GM21723 (cell line): ENCODE measurements around the gene CCDC88A.
"Not testable (repeated sequence)": the region's sequence is repeated elsewhere in the genome, so short reads cannot be mapped to it uniquely, and the experiment has no call there.

Experiments
- ATAC-seq: cut with Tn5 transposase; IDR thresholded peaks from one replicate; pipeline ENCODE4 v1.9.1; 2021; ENCODE audit warnings: mild to moderate bottlenecking, moderate library complexity; ENCODE audit not compliant: unreplicated experiment

Gene CCDC88A

DNA sequence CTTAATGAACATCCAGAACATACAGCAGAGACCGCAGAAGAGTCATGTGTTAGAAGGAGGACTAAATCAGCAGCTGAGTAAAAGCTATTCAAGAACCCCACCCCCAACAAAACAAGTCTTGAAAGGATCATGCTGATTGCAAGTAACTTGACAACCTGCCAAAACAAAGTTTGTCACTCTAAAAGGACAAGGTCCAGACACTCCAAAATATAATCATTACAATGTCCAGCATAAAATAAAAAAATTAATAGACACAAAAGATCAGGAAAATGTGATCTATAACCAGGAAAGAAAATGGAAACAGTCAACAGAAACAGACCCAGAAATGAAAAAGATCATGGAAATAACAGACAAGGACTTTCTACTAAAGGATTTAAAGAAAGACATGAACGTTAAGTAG is 28.5 kb downstream of the CCDC88A start:
- no peak for ATAC-seq

DNA sequence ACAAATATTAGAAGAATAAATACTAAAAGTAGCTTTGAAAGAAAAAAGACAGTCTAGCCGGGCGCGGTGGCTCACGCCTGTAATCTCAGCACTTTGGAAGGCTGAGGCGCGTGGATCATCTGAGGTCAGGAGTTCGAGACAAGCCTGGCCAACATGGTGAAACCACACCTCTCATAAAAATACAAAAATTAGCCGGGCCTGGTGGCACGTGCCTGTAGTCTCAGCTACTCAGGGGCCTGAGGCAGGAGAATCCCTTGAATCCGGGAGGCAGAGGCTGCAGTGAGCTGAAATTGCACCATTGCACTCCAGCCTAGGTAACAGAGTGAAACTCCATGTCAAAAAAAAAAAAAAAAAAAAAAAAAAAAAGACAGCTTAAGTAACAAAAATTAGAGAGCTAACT is 34.1 kb downstream of the CCDC88A start:
- ATAC-seq: not testable (repeated sequence)

DNA sequence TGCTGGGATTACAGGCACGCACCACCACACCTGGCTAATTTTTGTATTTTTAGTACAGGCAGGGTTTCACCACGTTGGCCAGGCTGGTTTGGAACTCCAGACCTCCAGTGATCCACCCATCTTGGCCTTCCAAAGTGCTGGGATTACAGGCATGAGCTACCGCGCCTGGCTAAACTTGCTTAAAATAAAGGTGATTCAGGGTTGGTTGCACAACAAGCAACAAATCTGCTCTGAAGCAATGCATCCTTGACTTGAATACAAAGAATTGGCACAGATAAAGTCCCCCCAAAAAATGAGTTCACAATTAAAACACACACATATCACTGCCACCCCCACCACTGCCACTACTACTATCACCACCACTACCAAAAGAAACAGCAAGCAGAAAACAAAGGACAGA is 34.9 kb downstream of the CCDC88A start:
- ATAC-seq: no peak

DNA sequence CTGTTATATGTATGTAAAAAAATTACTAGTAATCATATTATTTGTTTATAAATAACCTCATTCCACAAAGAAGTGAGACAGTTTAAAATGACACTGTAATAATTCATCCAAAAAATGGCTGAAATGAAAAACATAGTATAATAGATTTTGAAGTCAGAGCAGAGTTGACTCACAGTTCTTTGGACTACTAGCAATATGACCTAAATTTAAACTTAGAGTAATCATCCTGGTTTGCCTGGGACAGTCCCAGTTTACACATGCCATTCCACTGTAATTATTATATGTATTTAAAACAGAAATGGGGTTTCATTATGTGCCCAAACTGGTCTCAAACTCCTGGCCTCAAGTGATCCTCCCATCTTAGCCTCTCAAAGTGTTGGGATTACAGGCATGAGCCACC is 48.3 kb downstream of the CCDC88A start:
- no peak for ATAC-seq

DNA sequence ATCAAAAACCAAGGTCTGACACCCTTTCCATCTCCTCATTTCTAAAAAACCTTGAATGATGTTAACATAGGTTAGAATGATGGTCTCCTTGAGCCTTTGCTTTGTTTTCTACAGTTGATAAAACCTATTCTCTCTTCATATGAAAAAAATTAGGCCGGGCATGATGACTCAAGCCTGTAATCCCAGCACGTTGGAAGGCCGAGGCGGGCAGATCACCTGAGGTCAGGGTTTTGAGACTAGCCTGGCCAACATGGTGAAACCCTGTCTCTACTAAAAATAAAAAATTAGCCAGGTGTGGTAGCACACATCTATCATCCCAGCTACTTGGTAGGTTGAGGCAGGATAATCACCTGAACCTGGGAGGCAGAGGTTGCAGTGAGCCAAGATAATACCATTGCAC is 49.4 kb downstream of the CCDC88A start:
- no peak for ATAC-seq

GRCh38 chr2:55365303-55365702 is 54.4 kb downstream of the CCDC88A start:
- ATAC-seq: no peak

DNA sequence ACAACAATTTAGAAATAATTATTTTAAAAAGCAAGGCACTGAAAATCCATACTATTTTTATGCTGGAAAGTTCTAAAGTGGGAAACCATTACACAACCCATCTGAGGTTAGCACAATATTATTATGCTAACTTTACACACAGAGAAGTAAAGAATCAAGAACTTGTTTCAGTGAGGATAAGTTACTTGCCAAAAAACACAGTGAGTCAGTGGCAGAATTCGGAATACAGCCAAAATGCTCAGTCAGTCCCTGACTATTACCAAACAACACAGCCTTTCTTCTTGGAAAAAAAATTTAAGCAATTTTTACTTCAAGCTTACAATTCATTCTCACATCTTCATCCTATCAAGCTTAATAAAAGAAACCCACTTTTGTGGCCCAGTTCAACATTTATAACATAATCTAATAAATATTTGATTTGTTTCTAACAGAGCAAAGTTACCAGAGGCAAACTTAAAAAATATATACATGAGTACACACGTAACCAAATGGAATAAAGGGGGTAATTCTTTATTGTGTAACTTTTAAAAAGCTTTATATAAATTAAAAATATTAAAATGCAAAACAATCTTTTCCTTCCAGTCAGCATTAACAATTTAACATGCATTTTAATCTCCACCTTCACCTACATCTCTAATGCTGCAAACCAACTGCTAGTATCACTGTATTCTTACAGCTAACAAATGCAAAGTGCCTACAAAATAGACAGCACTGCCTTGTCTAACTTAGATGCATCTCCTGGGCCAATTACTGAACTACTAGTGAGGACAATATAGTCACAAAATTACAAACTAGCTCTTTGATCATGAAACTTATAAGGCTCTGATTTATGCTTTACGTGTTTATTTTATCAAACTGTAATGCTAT is 55.2 kb downstream of the CCDC88A start:
- no peak for ATAC-seq

DNA sequence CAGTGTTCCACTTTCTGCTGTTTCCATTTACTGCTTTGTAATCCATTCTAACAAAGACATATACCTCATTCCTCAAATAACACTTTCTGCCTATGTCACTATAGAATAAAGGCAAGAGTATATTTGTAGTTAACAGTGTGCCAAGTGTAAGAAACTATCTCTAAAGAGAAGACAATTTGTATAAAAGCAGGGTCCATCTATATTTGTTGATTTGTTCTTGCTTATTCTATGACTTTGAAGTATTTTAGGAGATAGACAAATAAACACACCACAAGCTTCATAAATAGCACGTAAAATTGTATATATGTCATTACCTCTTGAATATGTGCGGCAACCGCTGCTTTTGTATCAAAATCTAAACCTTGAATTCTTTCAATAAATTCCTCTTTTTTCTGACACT is 56.0 kb downstream of the CCDC88A start:
- ATAC-seq: no peak

GRCh38 chr2:55361465-55362189 is 58.0 kb downstream of the CCDC88A start:
- ATAC-seq: no peak

DNA sequence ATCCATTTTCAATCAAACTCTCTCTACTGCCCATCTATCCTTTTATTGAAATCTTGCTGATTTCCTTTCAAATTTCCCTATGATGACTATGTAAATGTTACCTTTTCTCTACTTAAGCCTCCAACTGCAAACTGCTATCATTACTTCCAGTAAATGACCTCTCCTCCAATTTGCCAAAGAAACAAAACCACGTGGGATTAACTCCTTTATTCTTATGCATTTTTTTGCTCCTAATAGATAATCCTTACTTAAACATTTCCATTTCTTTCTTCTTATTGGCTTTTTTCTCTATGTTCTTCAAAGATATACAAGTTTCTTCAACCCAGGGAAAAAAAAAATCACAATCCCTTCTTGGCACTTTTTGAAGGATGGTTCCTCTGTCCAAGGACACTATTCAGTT is 61.2 kb downstream of the CCDC88A start:
- no peak for ATAC-seq

- no peak for ATAC-seq
Measured at GRCh38 chr2:55357927-55358326, 61.7 kb downstream of the CCDC88A start.

DNA sequence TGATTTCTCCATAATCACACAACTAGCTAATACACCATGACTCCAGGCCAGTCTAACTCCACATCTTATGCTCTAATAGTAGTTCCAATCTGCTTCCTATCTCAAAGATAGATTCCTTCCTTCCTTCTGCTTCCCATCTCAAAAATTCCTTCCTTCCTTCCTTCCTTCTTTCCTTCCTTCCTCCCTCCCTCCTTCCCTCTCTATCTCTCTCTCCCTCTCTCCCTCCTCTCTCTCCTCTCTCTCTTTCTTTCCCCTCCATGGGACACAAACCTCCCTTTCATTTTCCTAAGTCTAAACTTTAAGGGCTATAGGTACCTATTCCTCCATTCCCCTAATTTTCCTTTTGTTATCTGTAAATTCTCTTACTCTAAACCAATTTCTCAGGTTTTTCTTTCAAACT is 62.5 kb downstream of the CCDC88A start:
- no peak for ATAC-seq

DNA sequence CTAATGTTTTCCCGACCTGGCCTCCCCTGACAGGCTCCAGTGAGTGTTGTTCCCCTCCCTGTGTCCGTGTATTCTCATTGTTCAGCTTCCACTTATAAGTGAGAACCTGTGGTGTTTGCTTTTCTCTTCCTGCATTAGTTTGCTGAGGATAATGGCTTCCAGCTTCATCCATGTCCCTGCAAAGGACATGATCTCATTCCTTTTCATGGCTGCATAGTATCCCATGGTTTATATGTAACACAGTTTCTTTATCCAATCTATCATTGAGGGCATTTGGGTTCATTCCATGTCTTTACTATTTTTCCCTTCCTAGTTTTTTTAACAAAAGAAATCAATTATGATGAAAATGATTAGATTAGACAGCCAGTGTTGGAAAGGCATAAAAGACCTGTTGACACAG is 63.5 kb downstream of the CCDC88A start:
- ATAC-seq: not testable (repeated sequence)

DNA sequence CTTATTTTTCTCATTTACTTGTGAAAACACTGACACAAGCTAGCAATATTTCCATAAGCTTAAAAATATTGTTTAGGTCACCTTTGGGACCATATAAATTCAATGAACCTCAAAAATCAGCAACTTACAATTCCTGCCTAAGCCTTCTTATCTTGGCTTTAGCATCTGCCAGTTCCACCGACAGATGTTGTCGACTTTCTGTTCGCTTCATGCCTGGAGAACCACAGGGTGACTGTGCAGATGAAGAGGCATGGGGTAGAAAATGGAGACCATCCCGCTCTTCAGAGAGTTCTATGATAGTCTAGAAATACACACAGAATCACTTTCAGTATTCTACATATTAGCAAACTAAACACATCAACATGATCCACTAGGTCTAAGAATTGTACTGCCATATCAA is 64.2 kb downstream of the CCDC88A start:
- no peak for ATAC-seq

GRCh38 chr2:55351672-55352071 is 68.0 kb downstream of the CCDC88A start:
- no peak for ATAC-seq

GRCh38 chr2:55345064-55345463 is 74.6 kb downstream of the CCDC88A start:
- ATAC-seq: no peak

- no peak for ATAC-seq
Measured at GRCh38 chr2:55338268-55338667, 81.4 kb downstream of the CCDC88A start.

GRCh38 chr2:55334728-55335127 is 84.9 kb downstream of the CCDC88A start:
- no peak for ATAC-seq

DNA sequence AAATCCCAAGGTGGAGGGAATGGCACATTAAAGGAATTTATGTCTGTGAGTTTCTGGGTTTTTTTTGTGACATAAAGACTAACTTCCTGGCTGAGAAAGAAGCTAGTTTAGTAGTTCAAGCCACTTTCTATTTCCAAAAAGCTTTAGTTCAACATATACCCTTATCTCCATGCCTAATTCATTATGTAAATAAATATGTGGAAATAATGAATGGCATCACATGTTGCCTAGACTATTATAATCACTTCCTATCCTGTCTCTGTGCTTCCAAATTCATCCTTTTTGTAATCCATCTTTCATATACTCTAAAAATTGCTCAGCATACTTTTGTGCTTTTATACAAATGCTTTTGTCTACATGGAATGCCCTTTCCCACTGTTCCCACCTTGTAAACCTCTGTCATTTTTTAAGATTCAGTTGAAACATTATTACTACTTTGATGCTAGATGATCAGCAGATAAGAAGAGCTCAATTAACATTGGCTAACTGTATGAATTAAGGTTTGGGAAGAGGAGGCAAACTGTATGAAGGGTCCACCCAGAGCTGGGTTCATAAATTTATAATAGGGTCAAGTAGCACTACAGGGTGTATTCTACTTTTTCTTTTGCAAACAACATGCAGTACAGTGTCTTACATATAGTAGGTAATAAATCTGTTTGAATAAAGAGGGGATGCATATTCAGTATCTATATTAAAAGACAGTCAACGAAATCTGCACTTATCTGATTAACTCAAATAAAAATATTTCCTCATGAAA is 88.9 kb downstream of the CCDC88A start:
- ATAC-seq: no peak

GRCh38 chr2:55327470-55328230 is 92.0 kb downstream of the CCDC88A start:
- no peak for ATAC-seq

GRCh38 chr2:55314985-55315384 is 104.7 kb downstream of the CCDC88A start:
- no peak for ATAC-seq
